Stomach smooth muscle (tissue), 2 donors: ENCODE measurements around the gene LRRC37A.
"Not testable (repeated sequence)": the region's sequence is repeated elsewhere in the genome, so short reads cannot be mapped to it uniquely, and the experiment has no call there.

Experiments used
- H3K27ac ChIP-seq: one replicate; pipeline ENCODE4 v1.7.0; 2013; ENCODE audit warnings: mild to moderate bottlenecking, low read length, inconsistent platforms
- H3K27me3 ChIP-seq, 2 donors: one replicate each; pipeline ENCODE4 v1.7.0; 2013; ENCODE audit warnings: low read length in 2 of 2; ENCODE audit not compliant: insufficient read depth in 2 of 2, control insufficient read depth in 1 of 2
- H3K36me3 ChIP-seq, 2 donors: one replicate each; pipeline ENCODE4 v1.7.0; 2013; ENCODE audit warnings: low read length in 2 of 2; ENCODE audit not compliant: control insufficient read depth in 2 of 2, insufficient read depth in 2 of 2
- H3K4me1 ChIP-seq: one replicate; pipeline ENCODE4 v1.7.0; 2013; ENCODE audit warnings: low read length; ENCODE audit not compliant: control insufficient read depth, insufficient read depth
- H3K4me3 ChIP-seq, 2 donors: one replicate each; pipeline ENCODE4 v1.7.0; 2013; ENCODE audit warnings: low read length in 2 of 2
- H3K9ac ChIP-seq, 2 donors: one replicate each; pipeline ENCODE4 v1.7.0; 2013; ENCODE audit warnings: low read length in 2 of 2, mild to moderate bottlenecking in 1 of 2
- H3K9me3 ChIP-seq, 2 donors: one replicate each; pipeline ENCODE4 v1.7.0; 2013; ENCODE audit warnings: low read length in 2 of 2; ENCODE audit not compliant: control insufficient read depth in 2 of 2
- donor health status: healthy.
- donor health status: Pancreatic carcinoma.

LRRC37A gene

DNA sequence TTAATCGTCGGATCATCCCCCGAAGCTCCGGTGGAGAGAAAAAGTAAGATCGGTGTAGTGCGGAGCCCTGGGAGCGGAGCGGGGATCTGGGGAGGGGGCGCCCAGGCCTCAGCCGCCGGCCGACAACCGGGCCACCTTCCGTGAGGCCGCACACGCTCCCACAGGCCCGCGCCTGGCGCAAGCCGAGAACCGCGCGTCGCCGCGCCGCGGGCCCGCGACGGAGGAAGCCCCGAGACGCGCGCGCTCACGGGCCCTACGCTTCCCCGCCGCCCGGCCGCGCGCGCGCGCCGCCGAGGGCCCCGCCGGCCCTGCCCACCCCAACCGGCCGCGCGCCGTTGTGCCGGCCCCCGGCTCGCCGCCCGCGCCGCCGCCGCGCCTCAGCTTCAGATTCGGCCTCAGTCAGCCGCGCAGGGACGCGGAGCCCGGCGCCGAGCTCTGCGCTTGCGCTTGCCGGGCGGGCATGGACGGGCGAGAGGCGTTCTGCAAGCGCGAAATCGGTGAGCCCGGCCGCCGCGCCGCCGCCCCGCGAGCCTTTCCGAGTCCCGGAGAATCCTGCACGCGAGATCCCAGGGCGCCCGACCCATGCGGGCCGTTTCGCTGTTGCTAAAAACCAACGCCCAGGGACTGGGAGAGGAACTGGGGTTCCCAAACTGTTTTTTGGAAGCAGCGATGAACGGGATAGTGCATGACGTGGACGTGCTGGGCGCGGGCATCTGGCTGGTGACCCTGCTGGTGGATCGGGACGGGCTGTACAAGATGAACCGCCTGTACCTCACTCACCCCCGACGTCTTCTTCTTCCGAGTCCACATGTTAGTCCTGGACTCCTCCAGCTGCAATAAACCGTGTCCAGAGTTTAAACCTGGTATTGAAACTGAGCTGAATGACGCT lies 28.0 kb upstream of the LRRC37A start:
- peak overlapping the region; percentile 91 for H3K27ac ChIP-seq
- H3K4me1 ChIP-seq, result peaks cover 10% of the 10 kb centered on the region
- H3K9ac ChIP-seq, result peak overlapping the region; percentile 90
- no peaks in the 10 kb centered on the region for H3K36me3 ChIP-seq
- peak overlapping the region; percentile 94 to 97 for H3K4me3 ChIP-seq
- no peaks in the 10 kb centered on the region for H3K27me3 ChIP-seq
- H3K9me3 ChIP-seq, result no peaks in the 10 kb centered on the region

DNA sequence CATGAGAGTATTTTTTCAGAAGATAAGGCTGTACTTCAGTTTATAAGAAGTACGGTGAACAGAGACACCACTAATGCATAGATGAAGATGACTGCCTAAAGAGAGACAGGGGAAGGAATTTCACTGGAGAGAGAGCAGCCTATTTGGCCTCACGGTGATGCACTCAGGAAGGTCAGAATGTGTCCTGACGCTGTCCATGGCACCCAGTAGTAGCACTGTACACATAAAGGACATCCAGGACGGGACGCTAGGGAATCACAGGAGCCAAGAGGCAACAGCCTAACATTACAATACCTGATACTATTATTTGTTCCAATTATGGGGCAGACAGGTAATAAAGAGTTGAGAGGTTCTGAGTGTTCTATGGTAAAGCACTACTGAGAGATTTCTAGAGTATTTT lies 24.9 kb upstream of the LRRC37A start:
- Histone ChIP-seq H3K27ac (no peak overlapping the region), H3K9me3 (no peaks in the 10 kb centered on the region), H3K9ac (no peak overlapping the region), H3K36me3 (no peaks in the 10 kb centered on the region), H3K4me3 (no peak overlapping the region), H3K27me3 (no peaks in the 10 kb centered on the region), H3K4me1 (peaks cover 10% of the 10 kb centered on the region)

DNA sequence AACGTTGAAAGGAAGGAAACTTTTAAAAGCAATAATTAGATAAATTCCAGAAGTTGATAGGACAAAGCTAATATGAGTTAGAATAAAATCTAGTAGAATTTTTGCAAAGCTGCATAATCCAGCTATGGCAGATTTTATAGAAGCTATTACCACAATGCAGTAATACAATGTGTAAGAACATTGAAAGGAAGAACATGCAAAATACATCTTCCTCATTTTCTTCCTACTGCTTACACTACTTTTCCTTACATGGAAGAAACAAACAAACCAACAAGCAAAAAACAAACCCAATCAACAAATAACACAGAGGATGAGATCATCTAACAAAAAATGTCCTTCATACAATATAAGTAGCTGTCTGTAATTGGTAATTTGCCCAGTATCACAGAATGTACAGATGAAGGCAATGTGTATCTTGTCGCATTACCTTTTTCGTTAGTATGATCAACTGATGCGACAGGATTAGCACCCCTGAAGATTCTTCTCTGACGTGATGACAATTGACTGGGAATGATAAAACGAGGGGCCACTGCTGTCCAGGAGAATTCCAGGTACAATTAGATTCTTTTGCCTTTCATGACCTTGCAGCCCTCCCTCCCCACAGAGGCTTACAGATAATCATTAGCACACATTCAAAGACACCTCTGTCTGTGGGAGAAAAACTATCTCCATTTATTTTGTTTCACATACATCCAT lies 21.2 kb upstream of the LRRC37A start:
- no peaks in the 10 kb centered on the region for H3K27me3 ChIP-seq
- H3K4me1 ChIP-seq, result no peaks in the 10 kb centered on the region
- H3K9ac ChIP-seq, result no peak overlapping the region
- H3K4me3 ChIP-seq, result no peak overlapping the region
- no peaks in the 10 kb centered on the region for H3K9me3 ChIP-seq
- no peaks in the 10 kb centered on the region for H3K36me3 ChIP-seq
- H3K27ac ChIP-seq, result no peak overlapping the region

- H3K4me3 ChIP-seq, result no peak overlapping the region
- no peak overlapping the region for H3K27ac ChIP-seq
- no peak overlapping the region for H3K9ac ChIP-seq
- no peaks in the 10 kb centered on the region for H3K27me3 ChIP-seq
- no peaks in the 10 kb centered on the region for H3K4me1 ChIP-seq
- no peaks in the 10 kb centered on the region for H3K36me3 ChIP-seq
- no peaks in the 10 kb centered on the region for H3K9me3 ChIP-seq
Observed at GRCh38 chr17:46274238-46274637, 20.7 kb upstream of the LRRC37A start.

DNA sequence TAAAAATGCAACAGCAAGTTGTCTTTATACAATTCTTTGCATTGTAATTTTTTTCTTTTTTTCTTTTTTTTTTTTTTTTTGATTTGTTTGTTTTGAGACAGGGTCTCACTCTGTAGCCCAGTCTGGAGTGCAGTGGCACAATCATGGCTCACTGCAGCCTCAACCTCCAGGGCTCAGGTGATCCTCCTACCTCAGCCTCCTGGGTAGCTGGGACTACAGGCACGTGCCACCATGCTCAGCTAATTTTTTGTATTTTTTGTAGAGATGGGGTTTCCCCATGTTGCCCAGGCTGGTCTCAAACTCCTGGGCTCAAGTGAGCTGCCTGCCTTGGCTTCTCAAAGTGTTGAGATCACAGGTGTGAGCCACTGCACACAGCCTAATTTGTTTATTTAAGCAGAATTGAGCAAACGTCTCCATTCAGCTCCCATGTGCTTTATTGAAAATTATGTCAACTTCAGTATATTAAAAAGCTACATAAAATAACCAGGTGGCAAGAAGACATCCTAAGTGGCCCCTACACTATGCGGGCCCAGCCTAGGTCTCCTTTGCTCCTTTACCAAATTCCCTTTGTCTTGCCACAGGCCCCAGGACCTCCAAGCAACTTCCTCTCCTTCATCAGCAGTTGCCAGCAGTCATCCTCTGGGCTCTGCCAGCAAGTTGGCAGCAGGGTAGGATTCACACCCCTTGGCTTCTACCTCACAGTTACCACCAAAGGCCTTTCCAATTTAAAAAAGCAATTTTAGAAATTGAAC lies 18.0 kb upstream of the LRRC37A start:
- not testable (repeated sequence) for H3K9ac ChIP-seq, H3K4me3 ChIP-seq, H3K27me3 ChIP-seq, H3K4me1 ChIP-seq, H3K27ac ChIP-seq, H3K36me3 ChIP-seq, H3K9me3 ChIP-seq

DNA sequence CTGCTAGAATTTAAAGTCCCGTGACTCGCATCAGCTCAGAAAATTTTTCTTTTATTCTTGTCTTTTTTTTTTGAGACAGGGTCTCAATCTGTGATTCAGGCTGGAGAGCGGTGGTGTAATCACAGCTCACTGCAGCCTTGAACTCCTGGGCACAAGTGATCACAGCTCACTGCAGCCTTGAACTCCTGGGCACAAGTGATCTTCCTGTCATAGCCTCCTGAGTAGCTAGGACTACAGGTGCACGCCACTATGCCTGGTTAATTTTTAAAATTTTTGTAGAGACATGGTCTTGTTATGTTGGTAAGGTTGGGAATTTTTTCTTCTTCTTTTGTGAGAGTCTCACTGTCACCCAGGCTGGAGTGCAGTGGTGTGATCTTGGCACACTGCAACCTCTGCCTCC lies 13.6 kb upstream of the LRRC37A start:
- not testable (repeated sequence) for H3K4me1 ChIP-seq, H3K27ac ChIP-seq, H3K4me3 ChIP-seq, H3K27me3 ChIP-seq, H3K36me3 ChIP-seq, H3K9me3 ChIP-seq, H3K9ac ChIP-seq

DNA sequence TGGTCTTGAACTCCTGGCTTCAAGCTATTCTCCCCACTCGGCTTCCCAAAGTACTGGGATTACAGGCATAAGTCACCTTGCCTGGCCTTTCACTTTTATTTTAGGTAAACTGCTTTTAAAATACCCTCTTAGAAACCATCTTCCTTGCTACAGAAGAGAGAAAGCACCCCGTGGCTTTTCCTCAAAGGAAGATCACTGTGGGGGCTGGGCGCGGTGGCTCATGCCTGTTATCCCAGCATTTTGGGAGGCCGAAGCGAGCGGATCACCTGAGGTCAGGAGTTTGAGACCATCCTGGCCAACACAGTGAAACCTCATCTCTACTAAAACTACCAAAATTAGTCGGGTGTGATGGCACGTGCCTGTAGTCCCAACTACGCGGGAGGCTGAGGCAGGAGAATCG lies 12.3 kb upstream of the LRRC37A start:
- not testable (repeated sequence) for H3K27ac ChIP-seq, H3K4me1 ChIP-seq, H3K9me3 ChIP-seq, H3K27me3 ChIP-seq, H3K9ac ChIP-seq, H3K4me3 ChIP-seq, H3K36me3 ChIP-seq

- H3K9me3 ChIP-seq, H3K27ac ChIP-seq, H3K4me1 ChIP-seq, H3K27me3 ChIP-seq, H3K9ac ChIP-seq, H3K36me3 ChIP-seq, H3K4me3 ChIP-seq: not testable (repeated sequence)
Observed at GRCh38 chr17:46284467-46284866, 10.5 kb upstream of the LRRC37A start.

DNA sequence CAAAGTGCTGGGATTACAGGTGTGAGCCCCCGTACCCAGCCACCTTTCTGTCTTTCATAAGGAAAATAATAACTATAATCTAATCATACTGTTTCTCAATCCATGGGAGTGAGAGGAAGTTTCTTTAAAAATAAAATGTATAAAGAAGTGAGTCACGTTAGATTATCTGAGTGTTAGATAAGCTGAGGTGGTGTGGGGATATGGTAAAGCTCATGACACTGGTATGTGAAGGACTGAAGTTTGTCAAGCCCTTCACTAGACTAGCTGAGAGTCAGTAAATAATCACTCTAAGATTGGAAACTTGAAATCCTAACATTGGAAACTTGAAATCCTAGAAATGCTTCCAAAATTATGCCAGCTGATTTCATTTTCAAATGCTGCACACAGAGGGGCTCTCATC lies 9.4 kb upstream of the LRRC37A start:
- not testable (repeated sequence) for H3K9me3 ChIP-seq, H3K4me1 ChIP-seq, H3K27ac ChIP-seq, H3K9ac ChIP-seq, H3K27me3 ChIP-seq, H3K4me3 ChIP-seq, H3K36me3 ChIP-seq

DNA sequence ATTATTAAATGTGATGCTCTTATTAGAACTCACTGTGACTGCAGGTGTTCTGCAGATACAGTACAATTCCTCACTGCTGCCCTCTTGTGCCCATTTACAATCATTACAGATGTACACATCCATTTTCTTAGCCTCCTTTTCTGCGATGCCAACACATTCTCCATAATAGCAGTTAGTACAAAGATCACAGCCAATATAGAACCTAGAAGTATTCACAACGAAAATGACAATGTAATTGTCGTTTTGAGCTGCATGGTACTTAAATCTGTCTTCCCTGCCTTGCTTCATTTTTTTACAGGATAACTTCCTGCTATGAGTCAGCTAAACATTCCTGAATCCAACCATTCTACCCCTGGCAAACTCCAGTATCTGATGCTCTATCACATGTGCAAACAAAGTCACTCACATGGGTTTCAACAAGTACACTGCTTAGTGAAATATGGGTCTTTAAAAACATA lies 8.1 kb upstream of the LRRC37A start:
- H3K27me3 ChIP-seq, H3K27ac ChIP-seq, H3K9ac ChIP-seq, H3K4me1 ChIP-seq, H3K4me3 ChIP-seq, H3K36me3 ChIP-seq, H3K9me3 ChIP-seq: not testable (repeated sequence)
